GM12801 (cell line): Measurements from ENCODE around the gene MMGT1.

Experiments used
- TF ChIP-seq, protein P1 (sequence below): IDR thresholded peaks from one replicate; pipeline ENCODE4 v1.5.1; 2011; ENCODE audit warnings: control low read depth; ENCODE audit not compliant: insufficient read length; ENCODE audit errors: extremely low read depth

MMGT1 gene

DNA sequence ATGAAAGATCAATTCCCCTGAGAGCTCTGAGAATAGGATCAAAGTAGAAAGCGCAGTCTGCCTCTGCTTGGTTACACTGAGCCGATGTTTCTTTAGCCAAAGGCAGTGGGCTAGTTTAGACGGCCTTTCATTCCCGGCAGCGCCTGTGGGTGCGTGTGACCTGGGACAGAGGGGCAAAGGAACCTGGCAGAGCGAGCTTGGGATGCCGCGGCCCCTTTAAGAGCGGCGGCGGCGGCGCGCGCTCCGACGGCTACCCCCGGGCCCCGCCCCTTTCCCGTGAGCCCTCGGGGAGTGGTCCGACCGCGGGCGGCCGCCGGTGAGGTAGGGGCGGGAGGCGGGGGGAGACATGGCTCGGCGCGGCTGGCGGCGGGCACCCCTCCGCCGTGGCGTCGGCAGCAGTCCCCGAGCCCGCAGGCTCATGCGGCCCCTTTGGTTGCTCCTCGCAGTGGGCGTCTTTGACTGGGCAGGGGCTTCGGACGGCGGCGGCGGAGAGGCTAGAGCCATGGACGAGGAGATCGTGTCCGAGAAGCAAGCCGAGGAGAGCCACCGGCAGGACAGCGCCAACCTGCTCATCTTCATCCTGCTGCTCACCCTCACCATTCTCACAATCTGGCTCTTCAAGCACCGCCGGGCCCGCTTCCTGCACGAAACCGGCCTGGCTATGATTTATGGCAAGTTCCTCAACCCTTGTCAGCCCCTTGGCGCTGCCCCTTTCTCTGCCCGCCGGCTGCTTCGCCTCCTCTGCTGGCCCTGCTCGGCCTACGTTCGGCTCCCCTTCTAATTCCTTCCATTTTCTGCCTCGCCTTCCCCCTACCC, 11.6 kb upstream of the MMGT1 start, which contains the start of gene SLC9A6:
Gene SLC9A6 (plus strand): TSS at position 279 of the 816 bp plus-strand sequence. CDS start 224 bp downstream, at position 503.
- TF ChIP-seq, protein P1, sequence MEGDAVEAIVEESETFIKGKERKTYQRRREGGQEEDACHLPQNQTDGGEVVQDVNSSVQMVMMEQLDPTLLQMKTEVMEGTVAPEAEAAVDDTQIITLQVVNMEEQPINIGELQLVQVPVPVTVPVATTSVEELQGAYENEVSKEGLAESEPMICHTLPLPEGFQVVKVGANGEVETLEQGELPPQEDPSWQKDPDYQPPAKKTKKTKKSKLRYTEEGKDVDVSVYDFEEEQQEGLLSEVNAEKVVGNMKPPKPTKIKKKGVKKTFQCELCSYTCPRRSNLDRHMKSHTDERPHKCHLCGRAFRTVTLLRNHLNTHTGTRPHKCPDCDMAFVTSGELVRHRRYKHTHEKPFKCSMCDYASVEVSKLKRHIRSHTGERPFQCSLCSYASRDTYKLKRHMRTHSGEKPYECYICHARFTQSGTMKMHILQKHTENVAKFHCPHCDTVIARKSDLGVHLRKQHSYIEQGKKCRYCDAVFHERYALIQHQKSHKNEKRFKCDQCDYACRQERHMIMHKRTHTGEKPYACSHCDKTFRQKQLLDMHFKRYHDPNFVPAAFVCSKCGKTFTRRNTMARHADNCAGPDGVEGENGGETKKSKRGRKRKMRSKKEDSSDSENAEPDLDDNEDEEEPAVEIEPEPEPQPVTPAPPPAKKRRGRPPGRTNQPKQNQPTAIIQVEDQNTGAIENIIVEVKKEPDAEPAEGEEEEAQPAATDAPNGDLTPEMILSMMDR: no peak

GRCh38 chrX:135984791-135985156, 11.0 kb upstream of the MMGT1 start:
- TF ChIP-seq, protein P1: no peak

GRCh38 chrX:135984256-135984655, 10.5 kb upstream of the MMGT1 start:
- TF ChIP-seq, protein P1: no peak

DNA sequence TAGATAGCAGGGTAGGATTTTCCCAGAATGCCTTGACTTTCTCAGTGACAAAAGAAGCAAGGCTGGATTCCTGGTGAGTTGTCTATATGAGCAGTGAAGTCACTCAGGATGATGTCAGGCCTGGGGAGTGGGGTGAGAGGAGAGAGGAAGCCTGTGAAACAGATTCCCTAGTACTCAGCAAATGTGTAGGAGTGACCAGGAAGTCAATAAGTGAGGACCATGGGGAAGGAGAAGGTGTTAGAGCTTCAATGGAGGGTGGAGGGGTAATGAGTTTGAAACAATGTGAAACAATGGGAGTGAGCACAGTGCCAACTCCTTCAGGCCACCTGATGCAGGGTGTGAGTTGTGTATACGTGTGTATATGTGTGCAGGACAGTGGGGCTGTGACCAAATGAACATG, 9.1 kb upstream of the MMGT1 start:
- TF ChIP-seq, protein P1: no peak

DNA sequence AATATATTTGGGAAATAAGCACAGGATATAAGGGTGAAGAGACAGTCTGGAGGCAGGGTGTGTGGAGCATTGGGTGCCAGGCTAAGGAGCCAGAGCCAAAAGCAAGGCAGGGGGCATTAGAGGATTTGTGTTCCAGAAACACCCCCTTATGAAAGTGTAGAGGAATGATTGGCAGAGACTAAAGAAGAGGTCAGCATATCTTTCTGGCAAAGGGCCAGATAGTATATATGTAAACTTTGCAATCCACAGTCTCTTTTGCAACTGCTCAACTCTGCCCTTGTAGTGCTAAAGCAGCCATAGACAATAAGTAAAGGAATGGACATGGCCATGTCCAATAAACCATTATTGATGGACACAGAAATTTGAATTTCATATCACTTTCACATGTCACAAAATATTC, 7.9 kb upstream of the MMGT1 start:
- TF ChIP-seq, protein P1: no peak

DNA sequence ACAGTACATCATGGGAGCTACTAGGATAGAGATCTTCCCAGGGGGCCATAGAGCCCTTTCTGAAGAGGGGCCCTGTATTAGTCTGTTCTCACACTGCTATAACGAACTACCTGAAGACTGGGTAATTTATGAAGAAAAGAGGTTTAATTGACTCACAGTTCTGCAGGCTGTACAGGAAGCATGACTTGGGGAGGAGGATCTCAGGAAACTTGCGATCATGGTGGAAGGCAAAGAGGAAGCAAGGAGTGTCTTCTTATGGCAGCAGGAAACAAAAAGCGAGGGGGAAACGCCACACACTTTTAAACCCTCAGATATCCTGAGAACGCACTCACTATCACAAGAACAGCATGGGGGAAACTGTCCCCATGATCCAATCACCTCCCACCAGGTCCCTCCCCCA, 7.2 kb upstream of the MMGT1 start:
- TF ChIP-seq, protein P1: no peak

GRCh38 chrX:135977611-135978010, 3.8 kb upstream of the MMGT1 start:
- TF ChIP-seq, protein P1: no peak

- TF ChIP-seq, protein P1: no peak
Measured at GRCh38 chrX:135975421-135975820, 1.6 kb upstream of the MMGT1 start.
